Stimulated activated CD4-positive, alpha-beta T cell treated with anti-CD3 and anti-CD28 coated beads, Interleukin-1b, Interleukin-23, amount 100 ng/mL, for 4 hours (primary cell): ENCODE measurements around the gene DCAKD.

ENCODE experiments used
- DNase-seq, 2 donors: peaks; one replicate each; pipeline ENCODE4 v3.0.0-alpha.2; 2020; ENCODE audit warnings: low read depth in 2 of 2

The DCAKD gene

GRCh38 chr17:45004388-45004787 lies 47.0 kb downstream of the DCAKD start:
- no peak for DNase-seq

- DNase-seq: no peak
These were observed 47.6 kb downstream of the DCAKD start for GRCh38 chr17:45003877-45004276.

- DNase-seq: no peak
These were observed 50.1 kb downstream of the DCAKD start for GRCh38 chr17:45001310-45001709.

- DNase-seq: no peak
These were observed 52.0 kb downstream of the DCAKD start for GRCh38 chr17:44999433-44999832.

GRCh38 chr17:44998646-44999045 lies 52.8 kb downstream of the DCAKD start:
- no peak for DNase-seq

GRCh38 chr17:44997733-44998520 lies 53.5 kb downstream of the DCAKD start:
- no peak for DNase-seq

GRCh38 chr17:44996304-44996703 lies 55.1 kb downstream of the DCAKD start:
- no peak for DNase-seq

GRCh38 chr17:44995436-44996001 lies 55.9 kb downstream of the DCAKD start:
- DNase-seq: no peak

- DNase-seq: no peak
These were observed 59.0 kb downstream of the DCAKD start for GRCh38 chr17:44992242-44992939.

GRCh38 chr17:44990994-44991393 lies 60.4 kb downstream of the DCAKD start:
- DNase-seq: no peak

- DNase-seq: no peak
These were observed 61.8 kb downstream of the DCAKD start for GRCh38 chr17:44989552-44990138.

- DNase-seq: no peak
These were observed 63.1 kb downstream of the DCAKD start for GRCh38 chr17:44988044-44988942.

- DNase-seq: no peak
These were observed 67.9 kb downstream of the DCAKD start for GRCh38 chr17:44983563-44983962.

- no peak for DNase-seq
These were observed 69.2 kb downstream of the DCAKD start for GRCh38 chr17:44982113-44982702.

GRCh38 chr17:44981221-44981968 lies 70.0 kb downstream of the DCAKD start:
- no peak for DNase-seq

- no peak for DNase-seq
These were observed 71.9 kb downstream of the DCAKD start for GRCh38 chr17:44979426-44979995.

GRCh38 chr17:44978807-44979206 lies 72.6 kb downstream of the DCAKD start:
- DNase-seq: no peak

- no peak for DNase-seq
These were observed 73.5 kb downstream of the DCAKD start for GRCh38 chr17:44977814-44978550.

- no peak for DNase-seq
These were observed 74.4 kb downstream of the DCAKD start for GRCh38 chr17:44977065-44977464.
